Esophagus muscularis mucosa (tissue), 4 donors: Measurements from ENCODE around the gene C9orf57. TPM values are rescaled to one million over a fixed set of nuclear protein-coding genes. Genes with fewer than 3 reads are reported as not detected.
"Not testable (repeated sequence)": the region's sequence is repeated elsewhere in the genome, so short reads cannot be mapped to it uniquely, and the experiment has no call there.

Source experiments
- DNase-seq: peaks from one replicate; pipeline ENCODE4 v3.0.0-alpha.2; 2017; ENCODE audit errors: extremely low spot score
- H3K27ac ChIP-seq, 4 donors: fragments of 200-600 bp; sonication (generic); replicated peaks in 1 of 4; 1 replicate in 3 of 4; 2 replicates in 1 of 4; pipeline ENCODE4 v1.5.1; 2016 to 2019; ENCODE audit warnings: mild to moderate bottlenecking in 1 of 4
- H3K27me3 ChIP-seq, 4 donors: fragments of 200-600 bp; sonication (generic); one replicate each; pipeline versions ENCODE4 v1.5.1 to v1.6.0; 2016 to 2019
- H3K36me3 ChIP-seq, 4 donors: fragments of 200-600 bp; sonication (generic); one replicate each; pipeline ENCODE4 v1.5.1; 2016 to 2019
- H3K4me1 ChIP-seq, 4 donors: fragments of 200-600 bp; sonication (generic); one replicate each; pipeline ENCODE4 v1.5.1; 2016 to 2019
- H3K4me3 ChIP-seq, 4 donors: fragments of 200-600 bp; sonication (generic); 1 replicate in 2 of 4; 2 replicates in 2 of 4; pipeline ENCODE4 v1.5.1; 2016 to 2019; ENCODE audit warnings: mild to moderate bottlenecking in 4 of 4, moderate library complexity in 1 of 4
- H3K9me3 ChIP-seq, 4 donors: fragments of 200-600 bp; sonication (generic); 1 replicate in 3 of 4; 2 replicates in 1 of 4; pipeline ENCODE4 v1.5.1; 2016 to 2019
- CTCF ChIP-seq, 3 experiments: fragments of 200-600 bp in 2 of 3; fragments of 450-650 bp in 1 of 3; sonication (generic) in 2 of 3; IDR thresholded peaks; one replicate each; pipeline ENCODE4 v1.5.1; 2017 to 2019; ENCODE audit warnings: antibody characterized with exemption in 3 of 3, mild to moderate bottlenecking in 2 of 3, moderate library complexity in 1 of 3
- EP300 ChIP-seq: sonication (generic); formaldehyde crosslinking; IDR thresholded peaks from one replicate; pipeline ENCODE4 v1.6.1; 2017; ENCODE audit warnings: antibody characterized with exemption
- POLR2A ChIP-seq: fragments of 450-650 bp; IDR thresholded peaks from one replicate; pipeline ENCODE4 v1.6.1; 2017; ENCODE audit warnings: antibody characterized with exemption, moderate library complexity, mild to moderate bottlenecking, low read depth
- POLR2AphosphoS5 ChIP-seq, 2 donors: sonication (generic); formaldehyde crosslinking; IDR thresholded peaks; one replicate each; pipeline ENCODE4 v1.6.1; 2017; ENCODE audit warnings: antibody characterized with exemption in 2 of 2
- WGBS: methylation state at CpG from one replicate; pipeline ENCODE4 v1.1.5; 2018; 5-methylcytosine and 5-hydroxymethylcytosine counted together
- intact Hi-C: fragments of 100-400 bp; cut with DNase I; formaldehyde crosslinking; loops from one replicate; pipeline ENCODE4 v1.15.1; 2023
- small RNA-seq, 3 donors: library from RNA; depleted of rRNA; stranded (forward); fragments of <200 nt; gene quantifications; one replicate each; pipeline ENCODE3, GENCODE V24; 2016
- total RNA-seq, 4 donors: library from RNA; depleted of rRNA; stranded (reverse); fragments of >200 nt; gene quantifications; one replicate each; pipeline versions ENCODE4 v1.1.0 to v1.2.1, GENCODE V29; 2016

C9orf57 gene
- total RNA-seq, 4 donors from 2014 or later: not detected

GRCh38 chr9:72012646-72013045 lies 47.8 kb downstream of the C9orf57 start:
- Histone ChIP-seq H3K36me3 (no peaks in the 10 kb centered on the region), H3K27me3 (no peaks in the 10 kb centered on the region), H3K9me3 (no peaks in the 10 kb centered on the region), H3K27ac (no peak overlapping the region), H3K4me1 (no peaks in the 10 kb centered on the region), H3K4me3 (no peak overlapping the region)
- TF ChIP-seq POLR2A (no peak), EP300 (no peak), CTCF (IDR thresholded peaks at IDR 0.05) (no peak), POLR2AphosphoS5 (IDR thresholded peaks at IDR 0.05) (no peak)
- intact Hi-C loops: no loop called here
- no peak for DNase-seq
- 78% methylated on average over 4 of the region's 4 CpGs for WGBS

GRCh38 chr9:72007726-72008125 lies 52.7 kb downstream of the C9orf57 start:
- intact Hi-C loops, H3K27me3 ChIP-seq, H3K9me3 ChIP-seq, DNase-seq, H3K27ac ChIP-seq, H3K4me1 ChIP-seq, H3K36me3 ChIP-seq, H3K4me3 ChIP-seq: not testable (repeated sequence)
- WGBS: 85% methylated on average over 20 of the region's 20 CpGs

GRCh38 chr9:72006501-72006900 lies 53.9 kb downstream of the C9orf57 start:
- Histone ChIP-seq H3K9me3 (no peaks in the 10 kb centered on the region), H3K4me1 (no peaks in the 10 kb centered on the region), H3K27ac (no peak overlapping the region), H3K4me3 (no peak overlapping the region), H3K36me3 (no peaks in the 10 kb centered on the region), H3K27me3 (no peaks in the 10 kb centered on the region)
- 84% methylated on average over 5 of the region's 5 CpGs for WGBS
- TF ChIP-seq POLR2AphosphoS5 (IDR thresholded peaks at IDR 0.05): no peak
- no peak for TF ChIP-seq EP300
- DNase-seq: no peak
- intact Hi-C loops: no loop called here

GRCh38 chr9:72005451-72005850 lies 55.0 kb downstream of the C9orf57 start:
- no peak overlapping the region for H3K27ac ChIP-seq
- no peaks in the 10 kb centered on the region for H3K4me1 ChIP-seq
- TF ChIP-seq EP300 (no peak), POLR2A (no peak), CTCF (IDR thresholded peaks at IDR 0.05) (no peak), POLR2AphosphoS5 (IDR thresholded peaks at IDR 0.05) (no peak)
- H3K27me3 ChIP-seq: no peaks in the 10 kb centered on the region
- no peak overlapping the region for H3K4me3 ChIP-seq
- intact Hi-C loops: no loop called here
- no peaks in the 10 kb centered on the region for H3K9me3 ChIP-seq
- no peak for DNase-seq
- H3K36me3 ChIP-seq: no peaks in the 10 kb centered on the region

Small RNA genes lying within 50 kb of the gene (small RNA-seq; reads per million reads assigned to genes)
- gene HSPB1P1: 0 reads per million in 3 donors

Other genes with a start within 250 kb of the C9orf57 start
- 10 to 100 TPM; 10.4 to 20.4 (median 16.4) TPM for gene ABHD17B, start 149.4 kb downstream of the C9orf57 start, total RNA-seq
- gene C9orf85, start 149.0 kb downstream of the C9orf57 start, total RNA-seq: 10 to 100 TPM in 1 of 4 donors, 1 to 10 TPM in 3; 5.8 to 12.3 (median 8.5) TPM
- not detected for gene GDA, start 88.8 kb upstream of the C9orf57 start, total RNA-seq